Right lung (tissue), 10 donors: ENCODE data around the gene HEATR5A. TPM values are rescaled to one million over a fixed set of nuclear protein-coding genes. Genes with fewer than 3 reads are reported as not detected.
"Not testable (repeated sequence)": the region's sequence is repeated elsewhere in the genome, so short reads cannot be mapped to it uniquely, and the experiment has no call there.

Source experiments
- DNase-seq, 2 donors: peaks; one replicate each; pipeline ENCODE4 v3.0.0-alpha.2; 2013
- long read RNA-seq, 8 donors: transcript quantifications; one replicate each; lab custom pipeline, GENCODE V29; 2026
- polyA plus RNA-seq, 5 donors: library from polyadenylated mRNA; unstranded; fragments of 120-200 nt; gene quantifications; one replicate each; pipeline versions ENCODE4 v1.2.1 to v1.2.3, GENCODE V29; 2013; ENCODE audit warnings: inconsistent platforms in 1 of 5, low replicate concordance in 1 of 5; ENCODE audit not compliant: insufficient read length in 5 of 5, insufficient read depth in 1 of 5

Gene HEATR5A
- 10 to 100 TPM; 13.4 to 26.7 (median 21.8) TPM for polyA plus RNA-seq
- long read RNA-seq, donor 1, partial matches to known transcripts, result 6 of 9 reads
- long read RNA-seq, donor 1, other reads (novel, unspliced or antisense), result 0 of 9 reads
- long read RNA-seq, donor 2, result 0 reads
- long read RNA-seq, donor 3, partial matches to known transcripts, result 0 of 2 reads
- long read RNA-seq, donor 3, other reads (novel, unspliced or antisense), result 0 of 2 reads
- long read RNA-seq, donor 4, result 0 reads
- long read RNA-seq, donor 5, partial matches to known transcripts, result 0 of 4 reads
- long read RNA-seq, donor 5, other reads (novel, unspliced or antisense), result 0 of 4 reads
- long read RNA-seq, donor 6, partial matches to known transcripts, result 0 of 2 reads
- long read RNA-seq, donor 6, other reads (novel, unspliced or antisense), result 0 of 2 reads
- long read RNA-seq, donor 7, result 0 reads
- long read RNA-seq, donor 8, result 0 reads

DNA sequence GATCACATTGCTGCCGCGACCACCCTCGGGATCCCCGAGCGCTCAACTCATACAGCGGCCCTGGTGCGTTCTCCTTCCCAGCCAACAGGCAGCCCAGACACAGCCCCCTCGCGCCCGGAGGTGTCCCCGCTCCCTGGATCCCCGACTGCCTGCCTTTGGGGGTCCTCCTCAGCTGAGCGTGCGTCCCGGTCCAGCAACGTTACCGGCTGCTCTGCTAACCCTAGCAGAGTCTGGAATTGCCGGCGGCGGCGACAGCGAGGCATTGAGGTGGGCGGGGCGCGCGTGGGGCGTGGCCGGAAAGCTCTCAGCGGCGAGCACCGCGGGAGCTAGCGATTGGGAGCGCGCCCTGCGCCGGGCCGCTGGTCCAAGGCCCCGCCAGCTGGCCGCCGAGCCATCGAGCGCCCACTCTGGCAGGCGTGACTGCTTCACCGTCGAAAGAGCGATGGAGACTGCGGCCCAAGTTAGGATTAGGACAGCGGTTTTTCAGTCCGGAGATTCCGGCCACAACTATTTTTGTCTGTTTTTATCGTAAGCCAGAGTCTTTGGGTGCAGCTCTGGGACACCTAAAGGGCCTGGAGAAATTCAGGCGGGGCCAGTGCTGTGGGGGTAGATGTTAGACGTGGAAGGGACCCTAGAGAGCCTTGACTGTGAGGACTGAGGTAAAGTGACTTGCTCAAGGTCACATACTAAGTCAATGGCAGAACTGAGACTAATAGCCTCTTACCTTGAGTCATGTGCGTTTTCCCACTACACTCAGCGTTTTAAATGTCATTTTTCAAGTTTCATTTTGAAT lies at the start of gene HEATR5A:
TSS of gene HEATR5A (minus strand) at position 232 of the 793 bp plus-strand sequence. CDS start 17,575 bp downstream, outside the sequence.
- peak; percentile 96 for DNase-seq

GRCh38 chr14:31466554-31466953 lies 46.2 kb upstream of the HEATR5A start:
- DNase-seq, result no peak

- no peak for DNase-seq
These were observed 44.8 kb upstream of the HEATR5A start for GRCh38 chr14:31465111-31465510.

DNA sequence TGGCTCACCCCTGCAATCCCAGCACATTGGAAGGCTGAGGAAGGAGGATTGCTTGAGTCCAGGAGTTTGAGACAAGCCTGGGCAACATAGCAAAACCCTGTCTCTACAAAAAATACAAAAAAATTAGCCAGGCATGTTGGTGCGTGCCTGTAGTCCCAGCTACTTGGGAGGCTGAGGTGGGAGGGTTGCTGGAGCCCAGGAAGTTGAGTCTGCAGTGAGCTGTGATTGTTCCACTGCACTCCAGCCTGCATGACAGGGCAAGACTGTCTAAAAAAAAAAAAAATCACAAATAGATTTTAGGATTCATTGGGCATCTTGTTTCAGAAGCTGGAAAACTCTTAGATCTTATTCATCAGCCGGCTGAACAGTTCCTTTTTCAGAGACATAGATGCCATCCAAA lies 42.1 kb upstream of the HEATR5A start:
- DNase-seq, result not testable (repeated sequence)

GRCh38 chr14:31461545-31461944 lies 41.2 kb upstream of the HEATR5A start:
- no peak for DNase-seq

GRCh38 chr14:31457665-31458659 lies 37.6 kb upstream of the HEATR5A start:
- DNase-seq, result no peak

GRCh38 chr14:31456841-31457664 lies 36.7 kb upstream of the HEATR5A start, which contains the start of gene DTD2:
Gene DTD2 (minus strand): TSS chr14:31457506. CDS start chr14:31457393, 113 bp downstream.
- DNase-seq, result peak; percentile 95

GRCh38 chr14:31449971-31450610 lies 29.7 kb upstream of the HEATR5A start:
- peak in 1 of 2 donors; percentile 29 for DNase-seq

DNA sequence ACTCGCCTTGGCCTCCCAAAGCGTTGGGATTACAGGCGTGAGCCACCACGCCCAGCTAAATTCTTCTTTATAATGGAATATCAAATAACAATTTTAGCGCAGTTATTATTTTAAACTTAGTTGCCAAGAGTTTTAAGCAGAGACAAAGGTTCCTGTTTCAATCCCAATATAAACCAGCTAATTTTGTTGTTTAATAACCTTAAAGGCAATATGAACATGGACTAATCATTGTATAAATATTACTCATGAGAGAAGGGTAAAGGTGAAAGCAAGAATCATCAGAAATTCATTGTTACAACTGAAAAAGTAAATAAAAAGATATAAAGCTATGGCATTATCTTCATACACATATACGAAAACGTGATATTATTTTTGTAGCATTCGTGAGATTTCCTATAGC lies 28.8 kb upstream of the HEATR5A start:
- DNase-seq, result no peak

- no peak for DNase-seq
These were observed 25.4 kb upstream of the HEATR5A start for GRCh38 chr14:31445703-31446102.

GRCh38 chr14:31442284-31442683 lies 21.9 kb upstream of the HEATR5A start:
- no peak for DNase-seq

GRCh38 chr14:31441273-31442111 lies 21.1 kb upstream of the HEATR5A start:
- no peak for DNase-seq

GRCh38 chr14:31440280-31440679 lies 19.9 kb upstream of the HEATR5A start:
- no peak for DNase-seq

DNA sequence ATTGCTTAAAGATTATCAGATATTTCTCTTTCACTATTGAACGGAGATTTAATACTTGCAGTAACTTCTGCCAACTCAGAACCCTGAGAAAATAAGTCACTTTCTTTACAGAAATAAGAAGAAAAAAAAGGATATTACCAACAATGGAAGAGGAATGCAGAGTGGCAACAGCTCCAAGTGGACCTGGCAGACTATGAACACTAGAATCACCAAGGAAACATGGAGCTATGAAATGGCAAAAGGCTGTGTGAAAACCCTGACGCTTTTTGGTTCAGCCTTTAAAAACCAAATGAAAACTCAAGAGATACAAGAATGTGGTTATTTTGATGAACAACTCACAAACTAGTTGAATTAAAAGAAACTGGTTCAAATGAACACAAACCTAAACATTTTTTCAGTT lies 19.2 kb upstream of the HEATR5A start:
- DNase-seq, result no peak

GRCh38 chr14:31437045-31437691 lies 16.8 kb upstream of the HEATR5A start:
- DNase-seq, result not testable (repeated sequence)

DNA sequence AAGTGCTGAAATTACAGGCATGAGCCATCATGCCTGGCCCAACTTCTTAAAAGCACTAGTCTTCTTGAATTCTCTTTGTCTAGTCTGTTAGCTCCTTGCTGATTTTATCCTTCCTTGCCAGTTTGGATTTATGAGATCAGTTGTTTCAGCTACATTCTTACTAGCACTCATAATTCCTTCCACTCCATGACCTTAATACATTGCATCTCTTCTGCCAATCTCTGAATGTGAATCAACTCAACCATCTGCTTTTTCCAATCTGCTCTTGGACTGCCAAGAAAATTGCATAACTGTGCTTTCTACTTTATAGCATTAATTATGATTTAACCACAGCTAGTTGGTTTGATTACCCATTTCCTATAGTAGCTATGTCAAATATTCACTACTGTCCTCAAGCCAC lies 14.9 kb upstream of the HEATR5A start:
- DNase-seq, result no peak

DNA sequence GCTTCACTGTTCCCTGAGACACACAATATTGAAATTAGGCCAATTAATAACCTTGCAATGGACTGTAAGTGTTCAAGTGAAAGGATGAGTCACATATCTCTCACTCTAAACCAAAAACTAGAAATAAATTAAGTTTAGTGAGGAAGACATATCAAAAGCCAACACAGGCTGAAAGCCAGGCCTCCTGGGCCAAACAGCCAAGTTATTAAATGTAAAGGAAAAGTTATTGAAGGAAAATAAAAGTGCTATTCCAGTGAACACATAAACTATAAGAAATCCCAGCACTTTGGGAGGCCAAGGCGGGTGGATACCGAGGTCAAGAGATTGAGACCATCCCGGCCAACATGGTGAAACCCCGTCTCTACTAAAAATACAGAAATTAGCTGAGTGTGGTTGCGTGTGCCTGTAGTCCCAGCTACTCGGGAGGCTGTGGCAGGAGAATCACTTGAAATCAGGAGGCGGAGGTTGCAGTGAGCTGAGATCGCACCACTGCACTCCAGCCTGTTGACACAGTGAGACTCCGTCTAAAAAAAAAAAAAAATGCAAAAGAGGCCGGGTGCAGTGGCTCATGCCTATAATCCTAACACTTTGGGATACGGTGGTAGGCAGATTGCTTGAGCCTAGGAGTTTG lies 10.4 kb upstream of the HEATR5A start:
- DNase-seq, result no peak

DNA sequence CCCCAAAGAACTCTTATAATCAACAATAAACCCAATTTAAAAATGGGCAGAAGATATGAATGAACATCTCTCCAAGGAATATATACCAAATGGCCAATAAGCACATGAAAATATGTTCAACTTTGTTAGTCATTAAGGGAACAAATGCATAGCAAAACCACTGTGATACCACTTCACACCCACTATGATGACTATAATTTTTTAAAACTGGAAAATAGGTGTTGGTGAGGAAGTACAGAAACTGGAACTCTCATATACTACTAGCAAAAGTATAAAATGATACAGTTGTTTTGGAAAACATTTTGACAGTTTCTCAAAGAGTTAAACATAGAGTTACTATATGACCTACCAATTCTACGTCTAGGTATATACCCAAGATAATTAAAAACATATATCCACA lies 9.4 kb upstream of the HEATR5A start:
- no peak for DNase-seq
